Measurements from ENCODE around the gene IKZF1. TPM values are rescaled to one million over a fixed set of nuclear protein-coding genes. Genes with fewer than 3 reads are reported as not detected.

IKZF1 gene
- polyA plus RNA-seq, 1 experiment, result not detected

DNA sequence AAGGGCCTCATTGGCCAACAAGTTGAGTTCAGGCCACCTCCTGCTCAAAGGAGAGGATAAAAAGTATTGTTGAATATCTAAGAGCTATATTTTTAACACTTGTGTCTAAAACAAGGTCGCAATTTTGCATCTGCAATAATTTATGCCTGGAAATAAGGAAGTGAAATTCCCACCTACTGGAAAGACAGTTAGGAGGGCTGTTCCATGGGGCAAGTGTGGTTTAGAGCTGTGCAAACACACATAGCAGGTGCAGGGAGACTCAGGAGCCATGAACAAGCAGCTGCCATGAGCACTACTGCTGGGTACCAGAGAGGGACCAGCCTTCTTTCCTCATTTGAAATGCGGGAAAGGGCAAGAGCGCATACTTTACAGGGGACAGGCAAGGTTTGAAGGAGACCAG is 35.5 kb upstream of the IKZF1 start:
- ChIA-PET CTCF (no interaction called here), POLR2A (no interaction called here)
- TF ChIP-seq, protein P1, sequence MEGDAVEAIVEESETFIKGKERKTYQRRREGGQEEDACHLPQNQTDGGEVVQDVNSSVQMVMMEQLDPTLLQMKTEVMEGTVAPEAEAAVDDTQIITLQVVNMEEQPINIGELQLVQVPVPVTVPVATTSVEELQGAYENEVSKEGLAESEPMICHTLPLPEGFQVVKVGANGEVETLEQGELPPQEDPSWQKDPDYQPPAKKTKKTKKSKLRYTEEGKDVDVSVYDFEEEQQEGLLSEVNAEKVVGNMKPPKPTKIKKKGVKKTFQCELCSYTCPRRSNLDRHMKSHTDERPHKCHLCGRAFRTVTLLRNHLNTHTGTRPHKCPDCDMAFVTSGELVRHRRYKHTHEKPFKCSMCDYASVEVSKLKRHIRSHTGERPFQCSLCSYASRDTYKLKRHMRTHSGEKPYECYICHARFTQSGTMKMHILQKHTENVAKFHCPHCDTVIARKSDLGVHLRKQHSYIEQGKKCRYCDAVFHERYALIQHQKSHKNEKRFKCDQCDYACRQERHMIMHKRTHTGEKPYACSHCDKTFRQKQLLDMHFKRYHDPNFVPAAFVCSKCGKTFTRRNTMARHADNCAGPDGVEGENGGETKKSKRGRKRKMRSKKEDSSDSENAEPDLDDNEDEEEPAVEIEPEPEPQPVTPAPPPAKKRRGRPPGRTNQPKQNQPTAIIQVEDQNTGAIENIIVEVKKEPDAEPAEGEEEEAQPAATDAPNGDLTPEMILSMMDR (IDR thresholded peaks at IDR 0.05; ENCODE audit: insufficient read depth, low read depth, low read length), result no peak
- no peaks in the 10 kb centered on the region for H3K36me3 ChIP-seq (ENCODE audit: control insufficient read depth, insufficient read depth, low read length)
- no peak for DNase-seq (ENCODE audit: low read depth)
- no peak overlapping the region for H3K4me3 ChIP-seq (ENCODE audit: low read depth, low read length)
- no peaks in the 10 kb centered on the region for H3K27me3 ChIP-seq (ENCODE audit: control insufficient read depth, insufficient read depth, low read length)

GRCh38 chr7:50270531-50271018 is 33.9 kb upstream of the IKZF1 start:
- no peaks in the 10 kb centered on the region for H3K36me3 ChIP-seq (ENCODE audit: control insufficient read depth, insufficient read depth, low read length)
- POLR2A ChIA-PET, result no interaction called here
- TF ChIP-seq, protein P1 (IDR thresholded peaks at IDR 0.05; ENCODE audit: insufficient read depth, low read depth, low read length), result no peak
- CTCF ChIA-PET, result interaction anchor here (1.3 kb wide), 1 partner anchor 8 kb away, joined by 3 read pairs; no protein-coding TSS in a partner anchor
- no peak overlapping the region for H3K4me3 ChIP-seq (ENCODE audit: low read depth, low read length)
- H3K27me3 ChIP-seq (ENCODE audit: control insufficient read depth, insufficient read depth, low read length), result no peaks in the 10 kb centered on the region
- no peak for DNase-seq (ENCODE audit: low read depth)

DNA sequence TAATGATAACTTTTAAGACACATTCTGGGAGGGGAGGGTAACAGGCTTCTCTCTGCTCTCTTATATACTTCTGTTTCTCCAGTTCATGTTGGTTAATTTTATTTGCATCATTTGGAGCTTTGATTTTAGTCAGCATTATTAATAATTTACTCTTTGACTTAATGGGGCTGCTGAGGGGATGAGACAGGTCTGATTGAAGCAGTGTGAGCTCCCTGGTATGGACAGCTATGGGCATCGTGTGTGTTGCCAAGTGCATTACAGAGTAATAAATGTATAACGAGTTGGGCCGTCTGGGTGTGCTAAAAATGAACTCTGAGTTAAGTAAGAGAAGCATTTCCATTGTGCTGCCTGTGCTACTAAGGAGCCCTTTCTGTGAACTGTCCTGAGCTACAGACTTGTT is 31.7 kb upstream of the IKZF1 start:
- ChIA-PET POLR2A (no interaction called here), CTCF (interaction anchor here (0.7 kb wide), 1 partner anchor 235 kb away, joined by 3 read pairs; no protein-coding TSS in a partner anchor)

GRCh38 chr7:50273301-50273700 is 31.2 kb upstream of the IKZF1 start:
- TF ChIP-seq, protein P1 (IDR thresholded peaks at IDR 0.05; ENCODE audit: insufficient read depth, low read depth, low read length), result no peak
- H3K4me3 ChIP-seq (ENCODE audit: low read depth, low read length), result no peak overlapping the region
- no peaks in the 10 kb centered on the region for H3K27me3 ChIP-seq (ENCODE audit: control insufficient read depth, insufficient read depth, low read length)
- no peaks in the 10 kb centered on the region for H3K36me3 ChIP-seq (ENCODE audit: control insufficient read depth, insufficient read depth, low read length)
- CTCF ChIA-PET, result interaction anchor here (0.7 to 1.9 kb wide), 2 partner anchors 7 to 235 kb away, joined by 3 to 4 read pairs; no protein-coding TSS in a partner anchor
- POLR2A ChIA-PET, result no interaction called here
- DNase-seq (ENCODE audit: low read depth), result no peak

More for the DNA sequence above, 31.7 kb upstream of the IKZF1 start:
- H3K4me3 ChIP-seq (ENCODE audit: low read depth, low read length), result no peak overlapping the region
- no peak for DNase-seq (ENCODE audit: low read depth)
- TF ChIP-seq, protein P1 (IDR thresholded peaks at IDR 0.05; ENCODE audit: insufficient read depth, low read depth, low read length), result no peak
- no peaks in the 10 kb centered on the region for H3K36me3 ChIP-seq (ENCODE audit: control insufficient read depth, insufficient read depth, low read length)
- no peaks in the 10 kb centered on the region for H3K27me3 ChIP-seq (ENCODE audit: control insufficient read depth, insufficient read depth, low read length)

- Histone ChIP-seq H3K4me3 (ENCODE audit: low read depth, low read length) (no peak overlapping the region), H3K27me3 (ENCODE audit: control insufficient read depth, insufficient read depth, low read length) (no peaks in the 10 kb centered on the region), H3K36me3 (ENCODE audit: control insufficient read depth, insufficient read depth, low read length) (no peaks in the 10 kb centered on the region)
- ChIA-PET POLR2A (no interaction called here), CTCF (interaction anchor here (1.9 kb wide), 1 partner anchor 8 kb away, joined by 4 read pairs; no protein-coding TSS in a partner anchor)
- no peak for DNase-seq (ENCODE audit: low read depth)
- TF ChIP-seq, protein P1 (IDR thresholded peaks at IDR 0.05; ENCODE audit: insufficient read depth, low read depth, low read length), result no peak
Measured at GRCh38 chr7:50273870-50274269, 30.6 kb upstream of the IKZF1 start.
